GM23248 (cell line): ENCODE results near the gene SERPINB8. TPM values are rescaled to one million over a fixed set of nuclear protein-coding genes. Genes with fewer than 3 reads are reported as not detected.

Experiments used
- DNase-seq: peaks from one replicate; pipeline ENCODE4 v3.0.0-alpha.2; 2015
- H2AFZ ChIP-seq: fragments of 200-600 bp; sonication (generic); 2 replicates; pipeline ENCODE4 v1.6.1; 2016; ENCODE audit warnings: antibody characterized with exemption
- H3F3A ChIP-seq: fragments of 200-600 bp; sonication (generic); 2 replicates; pipeline ENCODE4 v1.6.1; 2016; ENCODE audit warnings: mild to moderate bottlenecking, antibody characterized with exemption, mixed run types; ENCODE audit not compliant: insufficient read depth
- H3K27ac ChIP-seq: fragments of 200-600 bp; sonication (generic); 2 replicates; pipeline ENCODE4 v1.5.1; 2016; ENCODE audit warnings: mild to moderate bottlenecking
- H3K27me3 ChIP-seq: fragments of 200-600 bp; sonication (generic); replicated peaks from 2 replicates; pipeline ENCODE4 v1.6.1; 2016; ENCODE audit warnings: mild to moderate bottlenecking; ENCODE audit not compliant: insufficient read depth
- H3K36me3 ChIP-seq: fragments of 200-600 bp; sonication (generic); 2 replicates; pipeline ENCODE4 v1.6.1; 2016; ENCODE audit warnings: low read depth, mild to moderate bottlenecking
- H3K4me1 ChIP-seq: fragments of 200-600 bp; sonication (generic); 2 replicates; pipeline ENCODE4 v1.6.1; 2016; ENCODE audit warnings: mild to moderate bottlenecking; ENCODE audit not compliant: insufficient read depth
- H3K4me2 ChIP-seq: fragments of 200-600 bp; sonication (generic); one replicate; pipeline ENCODE4 v1.6.1; 2016; ENCODE audit warnings: mild to moderate bottlenecking; ENCODE audit not compliant: unreplicated experiment
- H3K4me3 ChIP-seq: fragments of 200-600 bp; sonication (generic); 2 replicates; pipeline ENCODE4 v1.5.1; 2016; ENCODE audit warnings: mild to moderate bottlenecking
- H3K79me2 ChIP-seq: fragments of 200-600 bp; sonication (generic); 2 replicates; pipeline ENCODE4 v1.6.1; 2016; ENCODE audit warnings: mild to moderate bottlenecking; ENCODE audit not compliant: insufficient read depth
- H3K9ac ChIP-seq: fragments of 200-600 bp; sonication (generic); 2 replicates; pipeline ENCODE4 v1.6.1; 2016; ENCODE audit warnings: mild to moderate bottlenecking
- H3K9me2 ChIP-seq: fragments of 200-600 bp; sonication (generic); 2 replicates; pipeline ENCODE4 v1.6.1; 2016; ENCODE audit warnings: mixed run types, mild to moderate bottlenecking, moderate library complexity; ENCODE audit not compliant: insufficient read depth
- H3K9me3 ChIP-seq: fragments of 200-600 bp; sonication (generic); one replicate; pipeline ENCODE4 v1.6.1; 2017; ENCODE audit warnings: low read depth
- H4K20me1 ChIP-seq: fragments of 200-600 bp; sonication (generic); 2 replicates; pipeline ENCODE4 v1.6.0; 2016; ENCODE audit not compliant: insufficient read depth
- EZH2 ChIP-seq: fragments of 200-600 bp; sonication (generic); IDR thresholded peaks from 2 replicates; pipeline ENCODE4 v1.6.1; 2018; ENCODE audit warnings: antibody characterized with exemption, mild to moderate bottlenecking; ENCODE audit not compliant: insufficient read depth, poor library complexity, severe bottlenecking
- EZH2phosphoT487 ChIP-seq: fragments of 200-600 bp; sonication (generic); IDR thresholded peaks from 2 replicates; pipeline ENCODE4 v1.6.1; 2018; ENCODE audit warnings: antibody characterized with exemption, moderate library complexity, mild to moderate bottlenecking, low read depth; ENCODE audit not compliant: insufficient read depth
- WGBS, 2 experiments: methylation state at CpG; one replicate each; pipeline ENCODE4 v1.1.6; 2015 to 2017; ENCODE audit warnings: low lambda C conversion rate in 2 of 2, low coverage in 1 of 2; ENCODE audit errors: missing lambda C conversion rate in 2 of 2; 5-methylcytosine and 5-hydroxymethylcytosine counted together
- in situ Hi-C: fragments of 300-500 bp; cut with MboI; formaldehyde crosslinking; loops from 2 replicates; pipeline ENCODE4 v1.15.0; 2020
- polyA plus RNA-seq: library from polyadenylated mRNA; unstranded; fragments of >200 nt; fragmentation: Nextera tagmentation; extraction: Ambion mirVana; gene quantifications from 2 replicates; pipeline ENCODE4 v1.2.1, GENCODE V29; 2016
- total RNA-seq: library from RNA; depleted of rRNA; stranded (reverse); fragments of >200 nt; shearing (Covaris generic); gene quantifications from 2 replicates; pipeline ENCODE4 v1.2.3, GENCODE V29; 2014

SERPINB8 gene
- total and polyA plus RNA-seq, 2 experiments from 2014 or later = 21.2 to 57.3 TPM

GRCh38 chr18:63947051-63947790 is 22.7 kb upstream of the SERPINB8 start:
- H4K20me1 ChIP-seq = no peaks in the 10 kb centered on the region
- no peaks in the 10 kb centered on the region for H3F3A ChIP-seq
- H3K4me1 ChIP-seq = peaks cover 6% of the 10 kb centered on the region; the same call in 1 of the 2 replicates
- 89 to 95% methylated on average over 3 of the region's 3 CpGs for WGBS, 2 experiments
- in situ Hi-C loops = no loop called here
- no peaks in the 10 kb centered on the region for H3K27me3 ChIP-seq
- H2AFZ ChIP-seq = no peak overlapping the region
- no peak for TF ChIP-seq EZH2
- TF ChIP-seq EZH2phosphoT487 = no peak
- H3K9ac ChIP-seq = no peak overlapping the region
- no peak overlapping the region for H3K27ac ChIP-seq
- H3K4me2 ChIP-seq = no peak overlapping the region
- no peaks in the 10 kb centered on the region for H3K79me2 ChIP-seq
- H3K4me3 ChIP-seq = no peak overlapping the region
- no peaks in the 10 kb centered on the region for H3K9me2 ChIP-seq
- no peaks in the 10 kb centered on the region for H3K36me3 ChIP-seq
- peak; percentile 30 for DNase-seq
- no peaks in the 10 kb centered on the region for H3K9me3 ChIP-seq

- H3K27me3 ChIP-seq = no peaks in the 10 kb centered on the region
- peak; percentile 50 for DNase-seq
- H3K79me2 ChIP-seq = no peaks in the 10 kb centered on the region
- in situ Hi-C loops = no loop called here
- H3K4me3 ChIP-seq = peak within 1 kb of the TSS; percentile 29
- no peak for TF ChIP-seq EZH2
- no peak for TF ChIP-seq EZH2phosphoT487
- H3K9me2 ChIP-seq = no peaks in the 10 kb centered on the region
- H4K20me1 ChIP-seq = no peaks in the 10 kb centered on the region
- no peaks in the 10 kb centered on the region for H3F3A ChIP-seq
- H3K4me1 ChIP-seq = peaks cover 6% of the 10 kb centered on the region; the same call in 1 of the 2 replicates
- no peaks in the 10 kb centered on the region for H3K36me3 ChIP-seq
- H3K27ac ChIP-seq = no peak within 1 kb of the TSS
- 31 to 32% methylated on average over 32 to 35 of the region's 35 CpGs for WGBS, 2 experiments
- no peak within 1 kb of the TSS for H3K9ac ChIP-seq
- peak within 1 kb of the TSS; percentile 68 for H2AFZ ChIP-seq
- peak within 1 kb of the TSS; percentile 57 for H3K4me2 ChIP-seq
- H3K9me3 ChIP-seq = no peaks in the 10 kb centered on the region
Measured at GRCh38 chr18:63949068-63949737, 20.7 kb upstream of the SERPINB8 start, which contains the start of gene HMSD. HMSD (plus strand) TSS chr18:63949301; CDS start chr18:63953456, 4,155 bp downstream.

GRCh38 chr18:63951302-63951705 is 18.6 kb upstream of the SERPINB8 start:
- no peaks in the 10 kb centered on the region for H3K9me3 ChIP-seq
- no peaks in the 10 kb centered on the region for H3K9me2 ChIP-seq
- H3K36me3 ChIP-seq = no peaks in the 10 kb centered on the region
- H2AFZ ChIP-seq = no peak overlapping the region
- peaks cover 6% of the 10 kb centered on the region; the same call in 1 of the 2 replicates for H3K4me1 ChIP-seq
- H3K27ac ChIP-seq = no peak overlapping the region
- no peak overlapping the region for H3K4me3 ChIP-seq
- in situ Hi-C loops = no loop called here
- H3K4me2 ChIP-seq = no peak overlapping the region
- H3K27me3 ChIP-seq = no peaks in the 10 kb centered on the region
- WGBS, 2 experiments = 61 to 66% methylated on average over 4 of the region's 4 CpGs
- peak; percentile 63 for DNase-seq
- no peaks in the 10 kb centered on the region for H4K20me1 ChIP-seq
- H3K9ac ChIP-seq = no peak overlapping the region
- TF ChIP-seq EZH2 (no peak), EZH2phosphoT487 (no peak)
- H3F3A ChIP-seq = no peaks in the 10 kb centered on the region
- no peaks in the 10 kb centered on the region for H3K79me2 ChIP-seq

GRCh38 chr18:63953811-63954210 is 16.1 kb upstream of the SERPINB8 start:
- no peak overlapping the region for H2AFZ ChIP-seq
- no peaks in the 10 kb centered on the region for H3K9me3 ChIP-seq

More at GRCh38 chr18:63953811-63954210, 16.1 kb upstream of the SERPINB8 start:
- 55 to 61% methylated on average over 5 of the region's 5 CpGs for WGBS, 2 experiments
- Histone ChIP-seq H3K4me2 (no peak overlapping the region), H3K36me3 (no peaks in the 10 kb centered on the region), H3K27me3 (no peaks in the 10 kb centered on the region), H3K27ac (no peak overlapping the region), H3K4me3 (no peak overlapping the region), H3K79me2 (no peaks in the 10 kb centered on the region), H3K9ac (no peak overlapping the region), H4K20me1 (no peaks in the 10 kb centered on the region), H3K9me2 (no peaks in the 10 kb centered on the region), H3F3A (no peaks in the 10 kb centered on the region), H3K4me1 (peaks cover 9% of the 10 kb centered on the region; the same call in 1 of the 2 replicates)
- no peak for DNase-seq
- in situ Hi-C loops = no loop called here
- no peak for TF ChIP-seq EZH2phosphoT487
- TF ChIP-seq EZH2 = no peak
